Memory B cell (primary cell): ENCODE measurements around the gene RNF213.

Experiments used
- ATAC-seq: fragments of 150-1000 bp; cut with Tn5 transposase; 2 replicates; pipeline ENCODE4 v1.10.0; 2021; ENCODE audit warnings: low read depth, mild to moderate bottlenecking, moderate library complexity
- DNase-seq, 2 donors: peaks; one replicate each; pipeline ENCODE4 v3.0.0; 2022; ENCODE audit warnings: low spot score in 2 of 2
- H3K27ac Mint-ChIP-seq: one replicate; pipeline ENCODE4 v1.8.0; 2022; ENCODE audit warnings: mild to moderate bottlenecking, moderate library complexity, mixed read lengths
- H3K27me3 Mint-ChIP-seq: one replicate; pipeline ENCODE4 v1.8.0; 2022; ENCODE audit warnings: mixed read lengths
- H3K36me3 Mint-ChIP-seq: one replicate; pipeline ENCODE4 v1.8.0; 2022; ENCODE audit warnings: mild to moderate bottlenecking, mixed read lengths
- H3K4me1 Mint-ChIP-seq: one replicate; pipeline ENCODE4 v1.8.0; 2022; ENCODE audit warnings: mixed read lengths
- H3K4me3 Mint-ChIP-seq: one replicate; pipeline ENCODE4 v1.8.0; 2022; ENCODE audit warnings: mild to moderate bottlenecking, moderate library complexity, mixed read lengths
- H3K9me3 Mint-ChIP-seq: one replicate; pipeline ENCODE4 v1.8.0; 2022; ENCODE audit warnings: mixed read lengths

The RNF213 gene

DNA sequence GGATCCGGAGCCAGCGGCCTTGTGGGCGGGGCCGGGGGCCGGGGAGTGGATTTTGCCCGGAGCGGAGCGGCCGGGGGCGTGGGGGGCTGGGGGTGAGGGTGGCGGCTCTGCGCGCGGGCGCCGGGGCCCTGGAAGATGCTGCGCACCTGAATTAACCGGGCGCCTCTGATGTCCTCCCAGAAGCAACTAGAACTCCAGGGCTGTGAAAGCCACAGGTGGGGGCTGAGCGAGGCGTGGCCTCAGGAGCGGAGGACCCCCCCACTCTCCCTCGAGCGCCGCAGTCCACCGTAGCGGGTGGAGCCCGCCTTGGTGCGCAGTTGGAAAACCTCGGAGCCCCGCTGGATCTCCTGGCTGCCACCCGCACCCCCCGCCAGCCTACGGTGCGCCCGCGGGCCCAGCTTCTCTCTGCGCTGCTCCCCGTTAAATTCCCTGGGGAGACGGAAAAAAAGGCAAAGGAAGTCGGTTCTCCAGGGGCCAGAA is 39.9 kb upstream of the RNF213 start:
- peak overlapping the region; percentile 75 for H3K4me3 Mint-ChIP-seq
- peaks cover 7% of the 10 kb centered on the region for H3K36me3 Mint-ChIP-seq
- H3K9me3 Mint-ChIP-seq, result no peaks in the 10 kb centered on the region
- H3K4me1 Mint-ChIP-seq, result peaks cover 21% of the 10 kb centered on the region
- H3K27ac Mint-ChIP-seq, result peak overlapping the region; percentile 84
- no peak for ATAC-seq
- peaks cover 4% of the 10 kb centered on the region for H3K27me3 Mint-ChIP-seq
- DNase-seq, result peak; percentile 18 to 24

DNA sequence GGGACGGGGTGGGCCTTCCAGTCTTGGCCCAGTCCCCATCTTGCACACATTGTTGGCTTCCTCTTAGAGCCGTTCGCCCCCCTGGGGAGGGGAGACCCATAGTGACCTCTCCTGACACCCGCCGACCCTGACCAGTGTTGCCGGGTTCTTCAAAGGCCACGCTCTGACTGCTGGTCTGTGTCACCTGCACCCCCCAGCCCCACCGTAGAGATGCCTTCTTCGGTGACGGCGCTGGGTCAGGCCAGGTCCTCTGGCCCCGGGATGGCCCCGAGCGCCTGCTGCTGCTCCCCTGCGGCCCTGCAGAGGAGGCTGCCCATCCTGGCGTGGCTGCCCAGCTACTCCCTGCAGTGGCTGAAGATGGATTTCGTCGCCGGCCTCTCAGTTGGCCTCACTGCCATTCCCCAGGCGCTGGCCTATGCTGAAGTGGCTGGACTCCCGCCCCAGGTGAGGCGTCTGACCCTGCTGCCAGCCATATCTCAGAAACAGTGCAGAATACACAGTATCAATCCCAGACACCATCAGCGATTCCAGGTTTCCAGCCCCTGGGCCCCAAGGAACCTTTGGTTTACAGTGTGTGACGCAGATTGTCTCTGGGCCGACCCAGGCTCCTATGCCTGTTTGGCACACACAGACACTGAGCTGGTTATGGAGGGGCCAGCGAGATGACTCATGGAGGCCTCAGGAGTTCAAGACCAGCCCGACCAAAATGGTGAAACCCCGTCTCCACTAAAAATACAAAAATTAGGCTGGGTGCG is 39.1 kb upstream of the RNF213 start:
- DNase-seq (no peak), ATAC-seq (no peak)
- H3K4me3 Mint-ChIP-seq, result peak overlapping the region; percentile 75
- peaks cover 4% of the 10 kb centered on the region for H3K36me3 Mint-ChIP-seq
- H3K4me1 Mint-ChIP-seq, result peaks cover 21% of the 10 kb centered on the region
- H3K9me3 Mint-ChIP-seq, result no peaks in the 10 kb centered on the region
- H3K27ac Mint-ChIP-seq, result peak overlapping the region; percentile 84
- H3K27me3 Mint-ChIP-seq, result peaks cover 4% of the 10 kb centered on the region

DNA sequence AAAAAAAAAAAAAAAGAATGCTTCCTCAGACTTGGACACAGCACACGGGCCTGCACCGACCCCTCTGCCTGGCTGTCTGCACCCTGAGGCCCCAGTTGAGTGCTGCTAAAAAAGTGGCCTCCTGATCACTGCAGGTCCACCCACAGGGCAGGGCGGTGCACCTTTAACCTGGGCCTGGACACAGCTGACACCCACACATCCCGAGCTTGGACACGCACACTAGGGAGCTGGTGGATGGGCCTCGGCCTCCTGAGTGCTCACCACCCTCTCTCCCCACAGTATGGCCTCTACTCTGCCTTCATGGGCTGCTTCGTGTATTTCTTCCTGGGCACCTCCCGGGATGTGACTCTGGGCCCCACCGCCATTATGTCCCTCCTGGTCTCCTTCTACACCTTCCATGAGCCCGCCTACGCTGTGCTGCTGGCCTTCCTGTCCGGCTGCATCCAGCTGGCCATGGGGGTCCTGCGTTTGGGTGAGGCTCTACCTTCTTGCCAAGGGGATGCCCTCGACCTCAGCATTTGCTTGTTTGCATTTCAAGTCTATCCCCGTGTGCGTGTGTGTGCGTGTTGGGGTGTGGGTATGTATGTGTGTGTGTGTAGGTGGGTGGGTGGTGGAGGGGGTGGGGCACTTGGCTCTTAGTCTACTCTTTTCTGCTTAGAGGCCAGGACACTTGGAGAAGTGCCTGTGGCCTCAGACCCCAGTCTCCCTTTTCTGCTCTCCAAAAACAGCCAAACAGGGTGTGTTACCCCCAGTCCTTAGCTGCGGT is 38.1 kb upstream of the RNF213 start:
- ATAC-seq (no peak), DNase-seq (no peak)
- peak overlapping the region; percentile 32 for H3K4me3 Mint-ChIP-seq
- peaks cover 4% of the 10 kb centered on the region for H3K27me3 Mint-ChIP-seq
- H3K9me3 Mint-ChIP-seq, result no peaks in the 10 kb centered on the region
- peaks cover 4% of the 10 kb centered on the region for H3K36me3 Mint-ChIP-seq
- no peak overlapping the region for H3K27ac Mint-ChIP-seq
- H3K4me1 Mint-ChIP-seq, result peaks cover 18% of the 10 kb centered on the region

DNA sequence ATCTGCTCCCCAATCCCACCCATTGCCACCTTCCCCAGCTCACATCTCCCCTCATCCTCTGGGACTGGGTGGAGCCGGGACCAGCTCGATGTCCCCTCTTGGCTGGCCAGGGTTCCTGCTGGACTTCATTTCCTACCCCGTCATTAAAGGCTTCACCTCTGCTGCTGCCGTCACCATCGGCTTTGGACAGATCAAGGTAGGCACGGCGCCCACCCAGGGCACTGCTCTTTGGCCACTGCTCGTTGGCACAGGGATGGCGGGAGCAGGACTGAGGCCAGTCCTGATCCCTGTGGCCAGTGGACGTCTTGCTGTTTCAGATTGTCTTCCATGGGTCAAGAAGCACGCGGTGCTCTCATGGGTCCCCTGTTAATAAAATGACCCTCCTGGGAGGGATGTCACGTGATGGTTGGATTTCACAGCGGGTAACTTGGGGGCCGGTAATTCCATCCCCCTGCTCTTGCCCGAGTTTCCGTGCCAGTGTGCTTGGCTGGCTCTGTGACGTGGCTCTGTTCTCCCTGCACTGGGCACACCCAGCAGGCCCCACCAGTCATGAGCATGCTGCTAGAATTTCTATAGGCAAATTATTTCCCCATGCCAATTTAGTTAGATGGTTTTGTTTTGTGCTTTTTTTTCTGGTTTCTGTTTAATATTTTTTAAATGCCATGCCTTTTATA is 37.4 kb upstream of the RNF213 start:
- DNase-seq (no peak), ATAC-seq (no peak)
- H3K4me1 Mint-ChIP-seq, result peaks cover 15% of the 10 kb centered on the region
- no peaks in the 10 kb centered on the region for H3K9me3 Mint-ChIP-seq
- no peak overlapping the region for H3K4me3 Mint-ChIP-seq
- H3K27ac Mint-ChIP-seq, result no peak overlapping the region
- peaks cover 4% of the 10 kb centered on the region for H3K27me3 Mint-ChIP-seq
- H3K36me3 Mint-ChIP-seq, result peaks cover 4% of the 10 kb centered on the region

DNA sequence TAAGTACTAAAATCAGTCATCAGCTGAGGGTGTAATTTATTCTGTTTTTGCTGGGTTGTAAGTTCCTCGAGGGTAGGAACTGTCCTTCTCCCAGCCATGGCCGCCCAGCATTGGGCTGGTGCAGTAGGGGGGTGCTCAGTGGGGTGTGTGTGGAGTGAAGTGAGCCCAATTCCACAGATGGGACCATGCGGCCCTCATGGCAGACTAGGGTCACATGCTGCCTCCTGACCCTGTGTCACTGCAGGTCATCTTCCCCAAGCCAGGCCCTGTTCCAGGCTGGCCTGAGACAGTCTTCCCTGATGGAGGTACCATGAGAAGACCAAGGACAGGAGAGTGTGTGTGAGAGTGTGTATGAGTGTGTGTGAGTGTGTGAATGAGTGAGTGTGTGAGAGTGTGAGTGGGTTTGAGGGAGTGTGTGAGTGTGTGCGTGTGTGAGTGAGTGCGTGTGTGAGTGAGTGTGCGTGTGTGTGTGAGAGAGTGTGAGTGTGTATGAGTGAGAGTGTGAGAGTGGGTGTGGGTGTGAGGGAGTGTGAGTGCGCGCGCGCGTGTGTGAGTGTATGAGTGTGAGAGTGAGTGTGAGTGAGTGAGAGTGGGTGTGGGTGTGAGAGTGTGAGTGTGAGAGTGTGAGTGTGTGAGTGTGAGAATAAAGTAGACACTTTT is 36.7 kb upstream of the RNF213 start:
- H3K4me3 Mint-ChIP-seq, result no peak overlapping the region
- no peak for ATAC-seq
- peaks cover 12% of the 10 kb centered on the region for H3K4me1 Mint-ChIP-seq
- H3K36me3 Mint-ChIP-seq, result peaks cover 4% of the 10 kb centered on the region
- peaks cover 4% of the 10 kb centered on the region for H3K27me3 Mint-ChIP-seq
- H3K9me3 Mint-ChIP-seq, result no peaks in the 10 kb centered on the region
- H3K27ac Mint-ChIP-seq, result no peak overlapping the region
- no peak for DNase-seq

DNA sequence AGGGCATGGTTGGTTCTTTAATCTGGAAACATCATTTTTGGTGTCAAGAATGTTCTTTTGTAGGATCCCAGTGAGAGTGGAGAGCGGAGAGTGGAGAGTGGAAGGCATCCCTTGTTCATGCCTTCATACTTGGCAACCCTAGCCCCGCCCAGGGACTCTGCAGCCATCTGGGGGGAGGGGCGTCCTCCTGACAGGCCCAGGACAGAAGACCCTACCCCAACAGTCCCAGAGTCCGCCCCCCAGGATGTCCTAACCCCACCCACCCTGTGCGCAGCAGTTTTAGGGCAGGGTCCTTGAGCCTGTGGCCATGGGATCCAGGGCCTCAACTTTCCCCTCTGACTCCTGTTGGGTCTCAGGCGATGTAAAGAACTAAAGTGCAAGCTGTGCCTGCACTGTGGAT is 36.0 kb upstream of the RNF213 start:
- Mint-ChIP-seq H3K4me1 (peaks cover 8% of the 10 kb centered on the region), H3K27me3 (peaks cover 4% of the 10 kb centered on the region), H3K36me3 (peaks cover 4% of the 10 kb centered on the region), H3K27ac (no peak overlapping the region), H3K9me3 (no peaks in the 10 kb centered on the region), H3K4me3 (no peak overlapping the region)
- DNase-seq (no peak), ATAC-seq (no peak)

DNA sequence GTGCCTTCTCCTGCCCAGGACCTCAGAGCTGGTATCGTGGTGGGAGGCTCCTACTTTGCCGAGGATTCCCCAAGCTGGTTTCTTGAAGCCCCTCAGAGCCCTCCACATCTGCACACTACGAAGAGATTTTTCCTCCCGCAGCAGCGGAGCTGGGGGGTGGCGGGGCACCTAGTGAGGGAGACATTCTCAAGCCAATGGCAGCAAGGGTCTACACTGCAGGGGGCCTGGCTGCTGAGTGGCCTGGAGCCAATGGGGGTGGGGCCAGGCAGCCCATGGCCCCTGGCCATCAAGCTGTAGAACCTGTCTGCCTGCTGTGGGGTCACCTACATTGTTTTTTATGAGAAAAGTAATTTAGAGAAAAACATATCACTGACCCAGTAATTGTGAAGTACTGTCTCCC is 35.4 kb upstream of the RNF213 start:
- ATAC-seq, result no peak
- no peaks in the 10 kb centered on the region for H3K9me3 Mint-ChIP-seq
- H3K27ac Mint-ChIP-seq, result no peak overlapping the region
- peaks cover 4% of the 10 kb centered on the region for H3K27me3 Mint-ChIP-seq
- peaks cover 4% of the 10 kb centered on the region for H3K4me1 Mint-ChIP-seq
- no peak for DNase-seq
- H3K4me3 Mint-ChIP-seq, result no peak overlapping the region
- H3K36me3 Mint-ChIP-seq, result peaks cover 4% of the 10 kb centered on the region

DNA sequence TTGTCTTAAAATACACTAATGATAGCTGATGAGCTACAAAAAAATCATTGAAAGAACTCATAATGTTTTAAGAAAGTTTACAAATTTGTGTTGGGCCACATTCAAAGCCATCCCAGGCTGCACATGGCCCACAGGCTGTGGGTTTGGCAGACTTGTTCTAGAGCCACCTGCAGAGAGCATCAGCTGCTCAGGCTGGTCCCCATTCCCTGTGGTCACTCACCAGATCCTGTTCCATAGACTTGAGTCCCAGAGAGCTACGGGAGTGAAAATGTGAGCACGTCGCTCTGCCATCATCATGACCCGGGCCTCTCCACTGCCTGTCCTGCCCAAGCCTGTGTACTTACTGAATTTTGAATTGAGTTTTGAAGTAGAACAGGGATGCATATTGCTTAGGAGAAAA is 33.5 kb upstream of the RNF213 start:
- peaks cover 7% of the 10 kb centered on the region for H3K36me3 Mint-ChIP-seq
- H3K9me3 Mint-ChIP-seq, result peaks cover 3% of the 10 kb centered on the region
- ATAC-seq, result no peak
- H3K4me3 Mint-ChIP-seq, result no peak overlapping the region
- no peak for DNase-seq
- H3K4me1 Mint-ChIP-seq, result peaks cover 4% of the 10 kb centered on the region
- H3K27me3 Mint-ChIP-seq, result peaks cover 4% of the 10 kb centered on the region
- H3K27ac Mint-ChIP-seq, result no peak overlapping the region

DNA sequence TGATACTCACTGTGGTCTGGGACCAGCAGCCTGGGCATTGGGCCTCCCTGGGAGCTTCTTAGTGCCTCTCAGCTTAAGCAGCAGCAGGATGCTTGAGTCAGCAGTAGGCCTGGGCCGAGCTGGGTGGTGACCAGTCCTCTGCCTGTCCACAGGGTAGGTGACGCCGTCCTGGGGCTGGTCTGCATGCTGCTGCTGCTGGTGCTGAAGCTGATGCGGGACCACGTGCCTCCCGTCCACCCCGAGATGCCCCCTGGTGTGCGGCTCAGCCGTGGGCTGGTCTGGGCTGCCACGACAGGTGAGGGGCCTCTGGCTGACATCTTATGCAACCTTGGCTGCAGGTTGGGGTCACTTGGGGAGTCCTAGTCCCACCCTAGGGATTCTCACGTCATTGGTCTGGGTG is 33.0 kb upstream of the RNF213 start:
- Mint-ChIP-seq H3K9me3 (peaks cover 6% of the 10 kb centered on the region), H3K27ac (no peak overlapping the region), H3K4me1 (peaks cover 4% of the 10 kb centered on the region), H3K4me3 (no peak overlapping the region), H3K27me3 (peaks cover 4% of the 10 kb centered on the region), H3K36me3 (peaks cover 10% of the 10 kb centered on the region)
- DNase-seq, result no peak
- ATAC-seq, result no peak

DNA sequence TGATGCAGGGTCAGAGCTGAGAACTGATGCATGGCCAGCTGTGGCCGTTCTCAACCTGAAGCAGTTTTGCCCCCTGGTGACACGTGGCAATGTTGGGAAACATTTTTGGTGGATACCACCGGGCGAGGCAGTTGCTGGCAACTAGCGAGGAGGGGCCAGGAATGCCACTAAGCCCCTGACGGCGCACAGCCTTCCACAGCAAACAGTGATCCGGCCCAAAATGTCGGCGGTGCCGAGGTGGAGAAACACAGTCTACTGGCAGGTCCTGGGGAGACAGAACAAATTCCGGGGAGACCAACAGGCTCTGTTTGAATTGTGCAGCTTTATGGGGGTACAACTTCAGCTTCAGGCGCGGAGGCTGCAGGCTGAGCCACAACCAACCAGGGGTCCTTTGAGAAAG is 32.2 kb upstream of the RNF213 start:
- Mint-ChIP-seq H3K4me3 (no peak overlapping the region), H3K36me3 (peaks cover 11% of the 10 kb centered on the region), H3K9me3 (peaks cover 8% of the 10 kb centered on the region), H3K27me3 (peaks cover 4% of the 10 kb centered on the region), H3K4me1 (peaks cover 4% of the 10 kb centered on the region), H3K27ac (no peak overlapping the region)
- DNase-seq, result no peak
- no peak for ATAC-seq

DNA sequence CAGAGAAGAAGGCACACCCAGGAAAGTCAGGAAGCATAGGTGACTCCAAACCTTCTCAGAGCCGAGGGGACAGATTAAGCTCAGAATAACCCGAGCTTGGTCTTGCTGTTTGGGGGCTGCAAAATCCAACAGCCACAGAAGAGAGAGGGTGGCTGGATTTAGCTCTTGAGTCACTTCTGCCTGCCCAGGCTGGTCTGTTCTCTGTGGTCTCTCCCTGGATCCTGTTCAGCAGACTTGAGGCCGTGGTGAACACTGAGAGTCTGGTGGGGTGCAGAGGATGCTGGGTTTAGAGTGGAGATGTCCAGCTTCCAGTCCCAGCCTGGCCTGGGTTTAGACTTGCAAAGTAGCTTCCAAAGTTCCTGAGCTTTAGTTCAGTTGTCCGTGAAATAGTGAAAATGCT is 31.6 kb upstream of the RNF213 start:
- no peak overlapping the region for H3K27ac Mint-ChIP-seq
- peaks cover 8% of the 10 kb centered on the region for H3K9me3 Mint-ChIP-seq
- ATAC-seq (no peak), DNase-seq (no peak)
- H3K27me3 Mint-ChIP-seq, result peaks cover 3% of the 10 kb centered on the region
- peaks cover 13% of the 10 kb centered on the region for H3K36me3 Mint-ChIP-seq
- peaks cover 3% of the 10 kb centered on the region for H3K4me1 Mint-ChIP-seq
- no peak overlapping the region for H3K4me3 Mint-ChIP-seq

DNA sequence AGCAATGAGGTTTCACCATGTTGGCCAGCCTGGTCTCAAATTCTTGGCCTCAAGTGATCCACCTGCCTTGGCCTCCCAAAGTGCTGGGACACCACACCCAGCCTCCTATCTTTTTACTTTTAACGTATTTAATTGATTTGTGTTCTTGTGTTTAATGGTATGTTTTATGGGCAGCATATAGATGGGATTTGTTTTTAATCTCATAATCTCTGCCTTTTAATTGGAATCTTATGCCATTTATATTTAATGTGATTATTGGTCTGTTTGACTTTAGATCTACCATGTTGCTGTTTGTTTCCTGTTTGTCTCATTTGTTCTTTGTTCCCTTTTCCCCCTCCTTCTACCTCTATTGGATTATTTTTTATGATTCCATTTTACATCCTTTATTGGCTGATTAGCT is 28.2 kb upstream of the RNF213 start:
- Mint-ChIP-seq H3K36me3 (peaks cover 15% of the 10 kb centered on the region), H3K27me3 (no peaks in the 10 kb centered on the region), H3K4me1 (no peaks in the 10 kb centered on the region), H3K27ac (no peak overlapping the region), H3K4me3 (no peak overlapping the region), H3K9me3 (peaks cover 10% of the 10 kb centered on the region)
- DNase-seq (no peak), ATAC-seq (no peak)

DNA sequence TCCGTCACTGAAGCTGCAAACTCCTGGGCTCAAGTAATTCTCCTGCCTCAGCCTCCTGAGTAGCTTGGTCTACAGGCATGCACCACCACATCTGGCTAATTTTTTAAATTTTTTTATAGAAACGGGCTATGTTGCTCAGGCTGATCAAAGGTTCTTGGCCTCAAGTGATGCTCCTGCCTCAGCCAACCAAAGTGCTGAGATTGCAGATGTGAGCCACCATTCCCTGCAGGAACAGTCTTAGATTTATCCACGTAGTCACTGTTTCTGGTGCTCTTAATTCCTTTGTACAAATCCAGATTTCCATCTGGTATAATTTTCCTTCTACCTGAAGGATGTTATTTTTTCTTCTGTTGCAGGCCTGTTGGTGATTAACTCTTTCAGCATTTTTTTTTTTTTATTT is 27.4 kb upstream of the RNF213 start:
- Mint-ChIP-seq H3K36me3 (peaks cover 15% of the 10 kb centered on the region), H3K27ac (no peak overlapping the region), H3K4me3 (no peak overlapping the region), H3K4me1 (no peaks in the 10 kb centered on the region), H3K9me3 (peaks cover 10% of the 10 kb centered on the region), H3K27me3 (no peaks in the 10 kb centered on the region)
- ATAC-seq (no peak), DNase-seq (no peak)

DNA sequence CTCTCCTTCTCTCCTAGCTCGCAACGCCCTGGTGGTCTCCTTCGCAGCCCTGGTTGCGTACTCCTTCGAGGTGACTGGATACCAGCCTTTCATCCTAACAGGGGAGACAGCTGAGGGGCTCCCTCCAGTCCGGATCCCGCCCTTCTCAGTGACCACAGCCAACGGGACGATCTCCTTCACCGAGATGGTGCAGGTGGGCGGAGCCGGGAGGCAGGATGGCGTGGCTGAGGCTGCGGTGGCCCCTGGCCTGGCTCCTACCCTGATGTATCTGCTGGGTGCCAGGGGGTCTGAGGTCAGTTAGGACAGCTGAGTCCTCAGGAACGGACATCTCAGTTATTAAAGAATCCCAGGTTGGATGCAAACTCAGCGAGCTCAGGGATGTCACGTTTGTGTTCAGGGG is 23.7 kb upstream of the RNF213 start:
- Mint-ChIP-seq H3K4me3 (no peak overlapping the region), H3K27ac (no peak overlapping the region), H3K4me1 (no peaks in the 10 kb centered on the region), H3K27me3 (no peaks in the 10 kb centered on the region), H3K36me3 (peaks cover 15% of the 10 kb centered on the region), H3K9me3 (peaks cover 8% of the 10 kb centered on the region)
- DNase-seq (no peak), ATAC-seq (no peak)
